Erythroblast (primary cell): ENCODE results near the gene MAPRE2.

Source experiments
- GATA1 ChIP-seq: IDR thresholded peaks from 2 replicates; pipeline ENCODE4 v1.6.1; 2011; ENCODE audit warnings: low read depth, mild to moderate bottlenecking, control low read depth, low read length, moderate library complexity
- POLR2A ChIP-seq: IDR thresholded peaks from 2 replicates; pipeline ENCODE4 v1.6.1; 2011; ENCODE audit warnings: mild to moderate bottlenecking, low read length

DNA sequence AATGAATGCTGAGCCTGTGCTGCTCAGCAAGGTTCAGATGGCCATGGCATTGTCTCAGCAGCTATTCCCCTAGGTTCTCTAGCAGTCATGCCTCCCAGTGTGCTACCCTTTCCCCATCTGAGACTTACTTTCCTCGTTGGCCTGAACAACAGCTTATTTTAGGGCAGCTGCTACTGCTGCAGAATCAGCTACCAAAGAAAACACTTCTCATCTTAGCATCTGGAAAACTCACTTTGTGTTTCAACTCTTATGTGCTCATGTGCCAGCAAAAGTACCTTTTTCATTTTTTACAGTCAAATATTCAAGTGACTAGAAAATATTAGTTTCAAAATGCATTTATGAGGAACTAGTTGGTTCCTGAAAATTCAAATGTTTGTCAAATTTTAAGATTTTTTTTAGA lies 139.2 kb downstream of the MAPRE2 start:
- TF ChIP-seq POLR2A (no peak), GATA1 (no peak)
